HG03175 (cell line): ENCODE results near the gene SPATA21.

Source experiments
- ATAC-seq: cut with Tn5 transposase; IDR thresholded peaks from one replicate; pipeline ENCODE4 v1.9.1; 2021; ENCODE audit warnings: mild to moderate bottlenecking, moderate library complexity; ENCODE audit not compliant: unreplicated experiment

The SPATA21 gene

GRCh38 chr1:16451841-16452528, 14.8 kb upstream of the SPATA21 start:
- no peak for ATAC-seq

GRCh38 chr1:16450863-16451481, 13.7 kb upstream of the SPATA21 start:
- ATAC-seq = no peak

- no peak for ATAC-seq
Measured at GRCh38 chr1:16449666-16450065, 12.4 kb upstream of the SPATA21 start.

- no peak for ATAC-seq
Measured at GRCh38 chr1:16449065-16449464, 11.8 kb upstream of the SPATA21 start.

GRCh38 chr1:16447641-16448040, 10.4 kb upstream of the SPATA21 start:
- no peak for ATAC-seq

- no peak for ATAC-seq
Measured at GRCh38 chr1:16446116-16446515, 8.9 kb upstream of the SPATA21 start.

GRCh38 chr1:16445052-16445451, 7.8 kb upstream of the SPATA21 start:
- ATAC-seq = no peak

- no peak for ATAC-seq
Measured at GRCh38 chr1:16443975-16444770, 6.9 kb upstream of the SPATA21 start.

GRCh38 chr1:16442941-16443340, 5.7 kb upstream of the SPATA21 start:
- ATAC-seq = no peak

GRCh38 chr1:16442265-16442664, 5.0 kb upstream of the SPATA21 start:
- ATAC-seq = no peak

GRCh38 chr1:16441282-16441665, 4.0 kb upstream of the SPATA21 start:
- ATAC-seq = no peak

- ATAC-seq = peak; percentile 91
Measured at GRCh38 chr1:16440470-16441281, 3.5 kb upstream of the SPATA21 start, which contains the start of gene NECAP2. NECAP2 (plus strand) TSS chr1:16440724; CDS start chr1:16440762, 38 bp downstream.

- peak; percentile 22 for ATAC-seq
Measured at GRCh38 chr1:16440131-16440469, 2.9 kb upstream of the SPATA21 start.

- ATAC-seq = no peak
Measured at GRCh38 chr1:16438924-16439323, 1.7 kb upstream of the SPATA21 start.

GRCh38 chr1:16438516-16438915, 1.3 kb upstream of the SPATA21 start:
- no peak for ATAC-seq

- ATAC-seq = no peak
Measured at GRCh38 chr1:16434501-16434900, 2.7 kb downstream of the SPATA21 start.

GRCh38 chr1:16434007-16434406, 3.2 kb downstream of the SPATA21 start:
- no peak for ATAC-seq

GRCh38 chr1:16433030-16433429, 4.2 kb downstream of the SPATA21 start:
- no peak for ATAC-seq

GRCh38 chr1:16430606-16431005, 6.6 kb downstream of the SPATA21 start:
- ATAC-seq = no peak

GRCh38 chr1:16425125-16426025, 11.8 kb downstream of the SPATA21 start:
- ATAC-seq = no peak
